Right kidney (tissue), 9 donors: ENCODE results near the gene ZDHHC6.
"Not testable (repeated sequence)": the region's sequence is repeated elsewhere in the genome, so short reads cannot be mapped to it uniquely, and the experiment has no call there.

ENCODE experiments used
- DNase-seq: peaks from one replicate; pipeline ENCODE4 v3.0.0-alpha.2; 2016
- long read RNA-seq, 8 donors: transcript quantifications; one replicate each; lab custom pipeline, GENCODE V29; 2026

The ZDHHC6 gene
- long read RNA-seq, donor 1, transcript ZDHHC6-202 (11 exons, 2,170 nt): major isoform, 15 of 24 reads
- long read RNA-seq, donor 1, partial matches to known transcripts: 5 of 24 reads
- long read RNA-seq, donor 1, other reads (novel, unspliced or antisense): 0 of 24 reads
- long read RNA-seq, donor 2, partial matches to known transcripts: 0 of 5 reads
- long read RNA-seq, donor 2, other reads (novel, unspliced or antisense): 0 of 5 reads
- long read RNA-seq, donor 3, partial matches to known transcripts: 0 of 2 reads
- long read RNA-seq, donor 3, other reads (novel, unspliced or antisense): 0 of 2 reads
- long read RNA-seq, donor 4, transcript ZDHHC6-202 (11 exons, 2,170 nt): major isoform, 7 of 13 reads
- long read RNA-seq, donor 4, transcript ZDHHC6-204 (4 exons, 538 nt): minor isoform, 6 of 13 reads
- long read RNA-seq, donor 4, partial matches to known transcripts: 0 of 13 reads
- long read RNA-seq, donor 4, other reads (novel, unspliced or antisense): 0 of 13 reads
- long read RNA-seq, donor 5, transcript ZDHHC6-202 (11 exons, 2,170 nt): major isoform, 7 of 16 reads
- long read RNA-seq, donor 5, partial matches to known transcripts: 6 of 16 reads
- long read RNA-seq, donor 5, other reads (novel, unspliced or antisense): 0 of 16 reads
- long read RNA-seq, donor 6, partial matches to known transcripts: 0 of 4 reads
- long read RNA-seq, donor 6, other reads (novel, unspliced or antisense): 0 of 4 reads
- long read RNA-seq, donor 7, transcript ZDHHC6-202 (11 exons, 2,170 nt): major isoform, 7 of 13 reads
- long read RNA-seq, donor 7, transcript ZDHHC6-204 (4 exons, 538 nt): minor isoform, 6 of 13 reads
- long read RNA-seq, donor 7, partial matches to known transcripts: 0 of 13 reads
- long read RNA-seq, donor 7, other reads (novel, unspliced or antisense): 0 of 13 reads
- long read RNA-seq, donor 8, transcript ZDHHC6-202 (11 exons, 2,170 nt): major isoform, 7 of 14 reads
- long read RNA-seq, donor 8, transcript ZDHHC6-204 (4 exons, 538 nt): major isoform, 7 of 14 reads
- long read RNA-seq, donor 8, partial matches to known transcripts: 0 of 14 reads
- long read RNA-seq, donor 8, other reads (novel, unspliced or antisense): 0 of 14 reads

- DNase-seq: peak; percentile 90
These were observed at the start of gene ZDHHC6, which contains the start of gene VTI1A for GRCh38 chr10:112446855-112447619. Gene ZDHHC6, minus strand, starts transcription at chr10:112446914. Its CDS starts 1,478 bp downstream, at chr10:112445436. Gene VTI1A, plus strand, starts transcription at chr10:112447215. Its CDS starts 159 bp downstream, at chr10:112447374.

GRCh38 chr10:112492736-112493135 is 46.0 kb upstream of the ZDHHC6 start:
- no peak for DNase-seq

- no peak for DNase-seq
These were observed 44.4 kb upstream of the ZDHHC6 start for GRCh38 chr10:112491144-112491543.

GRCh38 chr10:112490545-112490944 is 43.8 kb upstream of the ZDHHC6 start:
- no peak for DNase-seq

GRCh38 chr10:112487964-112488363 is 41.2 kb upstream of the ZDHHC6 start:
- no peak for DNase-seq

- DNase-seq: no peak
These were observed 37.7 kb upstream of the ZDHHC6 start for GRCh38 chr10:112484399-112484798.

GRCh38 chr10:112481602-112482001 is 34.9 kb upstream of the ZDHHC6 start:
- no peak for DNase-seq

GRCh38 chr10:112475575-112476218 is 29.0 kb upstream of the ZDHHC6 start:
- DNase-seq: no peak

- DNase-seq: peak; percentile 10
These were observed 25.3 kb upstream of the ZDHHC6 start for GRCh38 chr10:112471878-112472487.

- DNase-seq: no peak
These were observed 20.9 kb upstream of the ZDHHC6 start for GRCh38 chr10:112467541-112468075.

GRCh38 chr10:112466802-112467201 is 20.1 kb upstream of the ZDHHC6 start:
- no peak for DNase-seq

- no peak for DNase-seq
These were observed 18.7 kb upstream of the ZDHHC6 start for GRCh38 chr10:112465299-112465883.

GRCh38 chr10:112464074-112464473 is 17.4 kb upstream of the ZDHHC6 start:
- not testable (repeated sequence) for DNase-seq

GRCh38 chr10:112461029-112461887 is 14.5 kb upstream of the ZDHHC6 start:
- no peak for DNase-seq

- DNase-seq: no peak
These were observed 13.7 kb upstream of the ZDHHC6 start for GRCh38 chr10:112460366-112460765.

- no peak for DNase-seq
These were observed 9.8 kb upstream of the ZDHHC6 start for GRCh38 chr10:112456533-112456932.

GRCh38 chr10:112454910-112455779 is 8.4 kb upstream of the ZDHHC6 start:
- DNase-seq: no peak

- no peak for DNase-seq
These were observed 2.2 kb upstream of the ZDHHC6 start for GRCh38 chr10:112448888-112449287.
